ENCODE results near the gene BYSL. TPM values are rescaled to one million over a fixed set of nuclear protein-coding genes. Genes with fewer than 3 reads are reported as not detected.

Gene BYSL
- total and polyA plus RNA-seq, 9 of the 15 experiments (the other 6 are each of a cell fraction or from before 2014, with no cell fraction given) = 22.2 to 92.3 (median 53.4) TPM

DNA sequence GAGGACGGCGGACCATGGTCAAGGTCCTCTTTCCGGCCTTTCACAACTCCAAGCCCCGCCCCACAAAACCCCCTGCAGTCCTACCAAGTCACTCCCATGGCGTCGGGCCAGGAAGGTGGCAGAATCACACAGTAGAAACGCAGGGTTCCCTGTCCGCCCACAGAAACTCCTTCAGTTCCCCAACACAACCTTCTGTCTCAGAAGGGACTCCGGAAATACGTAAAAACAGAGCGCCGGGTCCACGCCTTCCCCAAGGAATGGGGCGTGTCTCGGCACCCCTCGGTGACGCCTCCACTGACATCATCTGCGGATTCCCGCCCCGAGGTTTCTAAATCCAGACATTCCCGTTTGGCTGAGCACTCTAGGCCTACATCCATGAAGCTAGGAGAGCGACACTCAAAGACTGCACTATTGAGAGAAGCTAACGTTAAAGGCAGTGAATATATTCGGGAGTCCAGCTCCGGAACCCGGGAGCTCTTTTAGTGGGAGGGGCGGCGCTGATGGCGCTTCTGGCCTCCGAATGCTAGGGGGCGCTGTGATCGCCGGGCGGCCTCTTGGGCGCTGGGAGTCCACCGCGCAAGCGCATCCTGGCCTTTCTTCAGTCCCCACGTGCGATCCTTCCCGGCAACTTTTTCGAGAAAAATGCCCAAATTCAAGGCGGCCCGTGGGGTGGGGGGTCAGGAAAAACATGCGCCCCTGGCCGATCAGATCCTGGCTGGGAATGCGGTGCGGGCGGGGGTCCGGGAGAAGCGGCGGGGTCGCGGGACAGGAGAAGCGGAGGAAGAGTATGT, at the start of gene BYSL, which contains the start of gene MED20 (continued):
- TF ChIP-seq, protein P1, sequence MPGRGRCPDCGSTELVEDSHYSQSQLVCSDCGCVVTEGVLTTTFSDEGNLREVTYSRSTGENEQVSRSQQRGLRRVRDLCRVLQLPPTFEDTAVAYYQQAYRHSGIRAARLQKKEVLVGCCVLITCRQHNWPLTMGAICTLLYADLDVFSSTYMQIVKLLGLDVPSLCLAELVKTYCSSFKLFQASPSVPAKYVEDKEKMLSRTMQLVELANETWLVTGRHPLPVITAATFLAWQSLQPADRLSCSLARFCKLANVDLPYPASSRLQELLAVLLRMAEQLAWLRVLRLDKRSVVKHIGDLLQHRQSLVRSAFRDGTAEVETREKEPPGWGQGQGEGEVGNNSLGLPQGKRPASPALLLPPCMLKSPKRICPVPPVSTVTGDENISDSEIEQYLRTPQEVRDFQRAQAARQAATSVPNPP (IDR thresholded peaks at IDR 0.05; ENCODE audit: borderline replicate concordance, insufficient read depth, insufficient read length) = no peak
- TF ChIP-seq ZC3H4 (CRISPR knock-in tag; IDR thresholded peaks at IDR 0.05; ENCODE audit: borderline replicate concordance) (no peak), RBM17 (IDR thresholded peaks at IDR 0.05; ENCODE audit: borderline replicate concordance, low read depth, low read length) (no peak), PRPF4 (IDR thresholded peaks at IDR 0.05; ENCODE audit: insufficient read depth, low read depth, low read length, poor library complexity, severe bottlenecking) (no peak), ZSCAN32 (CRISPR knock-in tag; IDR thresholded peaks at IDR 0.05) (no peak), PHF8 (IDR thresholded peaks at IDR 0.05; ENCODE audit: borderline replicate concordance, low read length) (peak; percentile 71), MAFG (tag; conservative IDR thresholded peaks at IDR 0.05) (no peak), ZNF830 (CRISPR knock-in tag; IDR thresholded peaks at IDR 0.05) (no peak), ZNF384 (IDR thresholded peaks at IDR 0.05; ENCODE audit: low read depth, low read length) (no peak), ZZZ3 (IDR thresholded peaks at IDR 0.05) (peak; percentile 90; the same call in 1 of the 2 replicates), TEAD4 (IDR thresholded peaks at IDR 0.05; ENCODE audit: low read length) (peak; percentile 42), TEAD4 (CRISPR knock-in tag; IDR thresholded peaks at IDR 0.05; ENCODE audit: borderline replicate concordance) (no peak; the same call in 1 of the 2 replicates), FOXP1 (CRISPR knock-in tag; IDR thresholded peaks at IDR 0.05) (peak; percentile 67; the same call in 1 of the 2 replicates), FOXA1 (IDR thresholded peaks at IDR 0.05; ENCODE audit: borderline replicate concordance) (no peak), U2AF1 (optimal IDR thresholded peaks at IDR 0.05; ENCODE audit: low read depth, low read length) (no peak), GATAD2A (IDR thresholded peaks at IDR 0.05) (no peak), TRIM24 (IDR thresholded peaks at IDR 0.05) (no peak; a peak in 1 of 4 replicates), KDM1A (IDR thresholded peaks at IDR 0.05) (no peak), FOXM1 (IDR thresholded peaks at IDR 0.05; ENCODE audit: low read depth) (no peak), FOXM1 (CRISPR knock-in tag; IDR thresholded peaks at IDR 0.05; ENCODE audit: low read depth) (no peak), STAT5A (IDR thresholded peaks at IDR 0.05; ENCODE audit: borderline replicate concordance, low read length) (no peak)
- TF ChIP-seq, protein P2, sequence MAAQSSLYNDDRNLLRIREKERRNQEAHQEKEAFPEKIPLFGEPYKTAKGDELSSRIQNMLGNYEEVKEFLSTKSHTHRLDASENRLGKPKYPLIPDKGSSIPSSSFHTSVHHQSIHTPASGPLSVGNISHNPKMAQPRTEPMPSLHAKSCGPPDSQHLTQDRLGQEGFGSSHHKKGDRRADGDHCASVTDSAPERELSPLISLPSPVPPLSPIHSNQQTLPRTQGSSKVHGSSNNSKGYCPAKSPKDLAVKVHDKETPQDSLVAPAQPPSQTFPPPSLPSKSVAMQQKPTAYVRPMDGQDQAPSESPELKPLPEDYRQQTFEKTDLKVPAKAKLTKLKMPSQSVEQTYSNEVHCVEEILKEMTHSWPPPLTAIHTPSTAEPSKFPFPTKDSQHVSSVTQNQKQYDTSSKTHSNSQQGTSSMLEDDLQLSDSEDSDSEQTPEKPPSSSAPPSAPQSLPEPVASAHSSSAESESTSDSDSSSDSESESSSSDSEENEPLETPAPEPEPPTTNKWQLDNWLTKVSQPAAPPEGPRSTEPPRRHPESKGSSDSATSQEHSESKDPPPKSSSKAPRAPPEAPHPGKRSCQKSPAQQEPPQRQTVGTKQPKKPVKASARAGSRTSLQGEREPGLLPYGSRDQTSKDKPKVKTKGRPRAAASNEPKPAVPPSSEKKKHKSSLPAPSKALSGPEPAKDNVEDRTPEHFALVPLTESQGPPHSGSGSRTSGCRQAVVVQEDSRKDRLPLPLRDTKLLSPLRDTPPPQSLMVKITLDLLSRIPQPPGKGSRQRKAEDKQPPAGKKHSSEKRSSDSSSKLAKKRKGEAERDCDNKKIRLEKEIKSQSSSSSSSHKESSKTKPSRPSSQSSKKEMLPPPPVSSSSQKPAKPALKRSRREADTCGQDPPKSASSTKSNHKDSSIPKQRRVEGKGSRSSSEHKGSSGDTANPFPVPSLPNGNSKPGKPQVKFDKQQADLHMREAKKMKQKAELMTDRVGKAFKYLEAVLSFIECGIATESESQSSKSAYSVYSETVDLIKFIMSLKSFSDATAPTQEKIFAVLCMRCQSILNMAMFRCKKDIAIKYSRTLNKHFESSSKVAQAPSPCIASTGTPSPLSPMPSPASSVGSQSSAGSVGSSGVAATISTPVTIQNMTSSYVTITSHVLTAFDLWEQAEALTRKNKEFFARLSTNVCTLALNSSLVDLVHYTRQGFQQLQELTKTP (IDR thresholded peaks at IDR 0.05; ENCODE audit: low read depth in 1 of 2, partially characterized antibody in 2 of 2) = no peak
- TF ChIP-seq, protein P3, sequence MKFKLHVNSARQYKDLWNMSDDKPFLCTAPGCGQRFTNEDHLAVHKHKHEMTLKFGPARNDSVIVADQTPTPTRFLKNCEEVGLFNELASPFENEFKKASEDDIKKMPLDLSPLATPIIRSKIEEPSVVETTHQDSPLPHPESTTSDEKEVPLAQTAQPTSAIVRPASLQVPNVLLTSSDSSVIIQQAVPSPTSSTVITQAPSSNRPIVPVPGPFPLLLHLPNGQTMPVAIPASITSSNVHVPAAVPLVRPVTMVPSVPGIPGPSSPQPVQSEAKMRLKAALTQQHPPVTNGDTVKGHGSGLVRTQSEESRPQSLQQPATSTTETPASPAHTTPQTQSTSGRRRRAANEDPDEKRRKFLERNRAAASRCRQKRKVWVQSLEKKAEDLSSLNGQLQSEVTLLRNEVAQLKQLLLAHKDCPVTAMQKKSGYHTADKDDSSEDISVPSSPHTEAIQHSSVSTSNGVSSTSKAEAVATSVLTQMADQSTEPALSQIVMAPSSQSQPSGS (CRISPR knock-in tag; IDR thresholded peaks at IDR 0.05) = no peak; the same call in 1 of the 2 replicates
